H1 (cell line): ENCODE data around the gene HECTD4. TPM values are rescaled to one million over a fixed set of nuclear protein-coding genes. Genes with fewer than 3 reads are reported as not detected.

ENCODE experiments used
- CTCF ChIA-PET: fragments of 300-600 bp; sonication (Branson Sonifier 250); formaldehyde crosslinking; loops from one replicate; lab custom pipeline; 2021; ENCODE audit not compliant: partially characterized antibody; lab: Charles Lee
- POLR2A ChIA-PET: fragments of 300-600 bp; sonication (Branson Sonifier 250); formaldehyde crosslinking; loops from one replicate; lab custom pipeline; 2021; ENCODE audit warnings: inconsistent platforms; ENCODE audit not compliant: partially characterized antibody; lab: Charles Lee
- DNase-seq, 2 experiments: peaks; one replicate each; pipeline versions ENCODE4 v3.0.0 to v3.0.0-alpha.2; 2010 to 2022; ENCODE audit warnings: low spot score in 2 of 2, low read depth in 1 of 2, mixed read lengths in 1 of 2
- FAIRE-seq: peaks from 2 replicates; lab custom pipeline; 2011; peaks lifted over from hg19 to GRCh38; lab: Jason Lieb, UNC
- H2AFZ ChIP-seq: 2 replicates; pipeline ENCODE4 v1.8.1; 2012; ENCODE audit warnings: low read length, inconsistent platforms
- H2AK5ac ChIP-seq: 2 replicates; pipeline ENCODE4 v1.6.1; 2013; ENCODE audit warnings: low read depth, low read length
- H2BK120ac ChIP-seq: replicated peaks from 2 replicates; pipeline ENCODE3; 2013; ENCODE audit warnings: low read depth, low read length, inconsistent platforms
- H2BK12ac ChIP-seq: 2 replicates; pipeline ENCODE4 v1.6.1; 2013; ENCODE audit warnings: low read depth, low read length
- H2BK15ac ChIP-seq: 2 replicates; pipeline ENCODE4 v1.6.1; 2013; ENCODE audit warnings: low read length
- H2BK20ac ChIP-seq: 2 replicates; pipeline ENCODE4 v1.6.1; 2013; ENCODE audit warnings: low read length
- H2BK5ac ChIP-seq: 2 replicates; pipeline ENCODE4 v1.6.1; 2013; ENCODE audit warnings: low read depth, low read length
- H3K14ac ChIP-seq: 2 replicates; pipeline ENCODE4 v1.6.1; 2013; ENCODE audit warnings: inconsistent platforms; ENCODE audit not compliant: insufficient read length
- H3K18ac ChIP-seq: 2 replicates; pipeline ENCODE4 v1.6.1; 2013; ENCODE audit warnings: low read length; ENCODE audit errors: extremely low read depth
- H3K23ac ChIP-seq: 2 replicates; pipeline ENCODE4 v1.6.1; 2013; ENCODE audit warnings: inconsistent platforms; ENCODE audit not compliant: insufficient read length
- H3K23me2 ChIP-seq: 2 replicates; pipeline ENCODE4 v1.6.1; 2013; ENCODE audit warnings: low read depth, low read length
- H3K27ac ChIP-seq: 2 replicates; pipeline ENCODE4 v1.6.1; 2011; ENCODE audit warnings: low read depth, low read length, inconsistent platforms
- H3K27me3 ChIP-seq, 4 experiments: replicated peaks in 1 of 4; 1 replicate in 1 of 4; 2 replicates in 3 of 4; pipeline versions ENCODE4 v1.6.1 to v1.8.1; 2011 to 2013; ENCODE audit warnings: low read length in 3 of 4, mild to moderate bottlenecking in 3 of 4, inconsistent platforms in 2 of 4, mixed read lengths in 2 of 4, moderate library complexity in 1 of 4; ENCODE audit not compliant: control insufficient read depth in 3 of 4, insufficient read depth in 3 of 4; ENCODE audit errors: extremely low read depth in 1 of 4
- H3K36me3 ChIP-seq, 4 experiments: 2 replicates each; pipeline versions ENCODE4 v1.6.1 to v1.8.1; 2011 to 2013; ENCODE audit warnings: mild to moderate bottlenecking in 4 of 4, low read length in 3 of 4, moderate library complexity in 2 of 4, control low read depth in 1 of 4, inconsistent platforms in 1 of 4; ENCODE audit not compliant: insufficient read depth in 4 of 4, control insufficient read depth in 2 of 4
- H3K4ac ChIP-seq: replicated peaks from 2 replicates; pipeline ENCODE3; 2013; ENCODE audit warnings: low read length, low read depth, mixed read lengths, inconsistent platforms; ENCODE audit not compliant: insufficient read length
- H3K4me1 ChIP-seq, 4 experiments: replicated peaks in 1 of 4; 1 replicate in 1 of 4; 2 replicates in 3 of 4; pipeline versions ENCODE4 v1.6.1 to v1.8.1; 2011 to 2013; ENCODE audit warnings: low read length in 3 of 4, inconsistent platforms in 2 of 4, mixed read lengths in 1 of 4; ENCODE audit not compliant: insufficient read depth in 4 of 4, control insufficient read depth in 3 of 4
- H3K4me2 ChIP-seq, 2 experiments: 2 replicates each; pipeline versions ENCODE4 v1.6.1 to v1.8.1; 2011 to 2013; ENCODE audit warnings: low read depth in 2 of 2, low read length in 2 of 2, control low read depth in 1 of 2, inconsistent platforms in 1 of 2, mild to moderate bottlenecking in 1 of 2; ENCODE audit not compliant: insufficient read depth in 1 of 2
- H3K4me3 ChIP-seq, 4 experiments: fragments of 200-600, 300-600 bp in 1 of 4; sonication (generic), shearing (Covaris generic), sonication (Bioruptor Twin) in 1 of 4; 2 replicates each; pipeline versions ENCODE4 v1.5.1 to v1.8.1; 2011 to 2016; ENCODE audit warnings: low read length in 4 of 4, low read depth in 3 of 4, control low read depth in 2 of 4, inconsistent platforms in 2 of 4, mild to moderate bottlenecking in 2 of 4, mixed read lengths in 1 of 4, moderate library complexity in 1 of 4; ENCODE audit not compliant: insufficient read depth in 2 of 4; ENCODE audit errors: extremely low read depth in 1 of 4
- H3K56ac ChIP-seq: replicated peaks from 2 replicates; pipeline ENCODE3; 2013; ENCODE audit warnings: low read depth, mild to moderate bottlenecking, mixed read lengths, low read length, inconsistent platforms; ENCODE audit not compliant: insufficient read length
- H3K79me1 ChIP-seq: 2 replicates; pipeline ENCODE4 v1.6.1; 2013; ENCODE audit warnings: low read depth, low read length, control low read depth
- H3K79me2 ChIP-seq, 2 experiments: 2 replicates each; pipeline versions ENCODE4 v1.6.1 to v1.8.1; 2012 to 2013; ENCODE audit warnings: low read length in 2 of 2, mild to moderate bottlenecking in 2 of 2, inconsistent platforms in 1 of 2; ENCODE audit not compliant: insufficient read depth in 2 of 2, control insufficient read depth in 1 of 2
- H3K9ac ChIP-seq, 4 experiments: replicated peaks in 1 of 4; 1 replicate in 1 of 4; 2 replicates in 3 of 4; pipeline versions ENCODE4 v1.6.1 to v1.8.1; 2011 to 2013; ENCODE audit warnings: low read depth in 3 of 4, low read length in 3 of 4, control low read depth in 2 of 4, mild to moderate bottlenecking in 2 of 4, moderate library complexity in 2 of 4, inconsistent platforms in 1 of 4; ENCODE audit errors: extremely low read depth in 1 of 4
- H3K9me3 ChIP-seq, 2 experiments: 2 replicates each; pipeline versions ENCODE4 v1.6.1 to v1.8.1; 2012 to 2013; ENCODE audit warnings: mild to moderate bottlenecking in 2 of 2, moderate library complexity in 2 of 2, control low read depth in 1 of 2, inconsistent platforms in 1 of 2, low read depth in 1 of 2, low read length in 1 of 2, mixed read lengths in 1 of 2; ENCODE audit not compliant: insufficient read depth in 2 of 2
- H4K20me1 ChIP-seq, 2 experiments: replicated peaks in 1 of 2; 2 replicates each; pipeline versions ENCODE3 to v1.8.1; 2011 to 2013; ENCODE audit warnings: inconsistent platforms in 2 of 2, low read length in 2 of 2, mild to moderate bottlenecking in 1 of 2; ENCODE audit not compliant: insufficient read depth in 2 of 2, control insufficient read depth in 1 of 2
- H4K5ac ChIP-seq: 2 replicates; pipeline ENCODE4 v1.6.1; 2013; ENCODE audit warnings: low read length, low read depth, mixed read lengths, inconsistent platforms; ENCODE audit not compliant: insufficient read length
- H4K8ac ChIP-seq: 2 replicates; pipeline ENCODE4 v1.8.0; 2013; ENCODE audit warnings: mild to moderate bottlenecking, moderate library complexity, low read length, inconsistent platforms; ENCODE audit not compliant: insufficient read depth; ENCODE audit errors: extremely low read depth
- H4K91ac ChIP-seq: replicated peaks from 2 replicates; pipeline ENCODE3; 2013; ENCODE audit warnings: low read length, mixed read lengths, inconsistent platforms; ENCODE audit not compliant: insufficient read length
- BRCA1 ChIP-seq: IDR thresholded peaks from 2 replicates; pipeline ENCODE4 v1.6.1; 2012; ENCODE audit warnings: low read depth, low read length, improper control_type of control experiment
- CBX8 ChIP-seq: fragments of 300-800, 300-1000 bp; sonication (generic); IDR thresholded peaks from 2 replicates; pipeline ENCODE4 v1.7.1; 2016; ENCODE audit warnings: low read depth, low read length, borderline replicate concordance
- EP300 ChIP-seq, 2 experiments: IDR thresholded peaks; 1 replicate in 1 of 2; 2 replicates in 1 of 2; pipeline ENCODE4 v1.6.1; 2011 to 2012; ENCODE audit warnings: low read depth in 2 of 2, low read length in 2 of 2, mild to moderate bottlenecking in 2 of 2, borderline replicate concordance in 1 of 2, inconsistent platforms in 1 of 2, moderate library complexity in 1 of 2
- JUND ChIP-seq: IDR thresholded peaks from 2 replicates; pipeline ENCODE4 v1.6.1; 2011; ENCODE audit warnings: mild to moderate bottlenecking, improper control_type of control experiment, low read length
- POLR2AphosphoS5 ChIP-seq: IDR thresholded peaks from 2 replicates; pipeline ENCODE4 v1.6.1; 2011; ENCODE audit warnings: low read depth, low read length
- RAD21 ChIP-seq, 2 experiments: IDR thresholded peaks in 1 of 2; conservative IDR thresholded peaks in 1 of 2; 2 replicates each; pipeline ENCODE4 v1.6.1; 2011; ENCODE audit warnings: low read depth in 2 of 2, low read length in 2 of 2, improper control_type of control experiment in 1 of 2, inconsistent platforms in 1 of 2, mild to moderate bottlenecking in 1 of 2, moderate library complexity in 1 of 2
- TBP ChIP-seq: IDR thresholded peaks from 2 replicates; pipeline ENCODE4 v1.6.1; 2011; ENCODE audit warnings: low read depth, low read length, improper control_type of control experiment
- WGBS, 2 experiments: shearing (Covaris generic) in 1 of 2; methylation state at CpG; one replicate each; pipeline versions ENCODE4 v1.1.6 to v1.1.7; 2013 to 2015; ENCODE audit warnings: low lambda C conversion rate in 2 of 2, mixed read lengths in 2 of 2, inconsistent platforms in 1 of 2, low coverage in 1 of 2, missing lambda C conversion rate in 1 of 2; ENCODE audit not compliant: insufficient replicate concordance in 2 of 2, insufficient coverage in 1 of 2, insufficient read length in 1 of 2; ENCODE audit errors: extremely low coverage in 1 of 2, missing lambda C conversion rate in 1 of 2; 5-methylcytosine and 5-hydroxymethylcytosine counted together
- polyA plus RNA-seq, 7 experiments: library from polyadenylated mRNA; depleted of rRNA in 3 of 7; stranded (reverse) in 5 of 7; unstranded in 2 of 7; fragments of >200 nt in 5 of 7; fragments of 200-250 nt in 2 of 7; gene quantifications; 1 replicate in 5 of 7; 2 replicates in 1 of 7; 4 replicates in 1 of 7; pipeline versions ENCODE4 v1.2.1 to v1.2.3, GENCODE V29; 2011 to 2013; ENCODE audit warnings: missing spikeins in 2 of 7, mixed read lengths in 2 of 7
- total RNA-seq: library from RNA; stranded (reverse); fragmentation: NEBNext Ultra II Directional; extraction: Animal tissue kit (Norgen Biotek cat#: 25700); gene quantifications from 2 replicates; pipeline ENCODE4 v1.2.1, GENCODE V29; 2021
- TF ChIP-seq, protein P1 (sequence below), 3 experiments: IDR thresholded peaks; 1 replicate in 2 of 3; 2 replicates in 1 of 3; pipeline versions ENCODE4 v1.5.1 to v1.6.1; 2011; ENCODE audit warnings: low read length in 3 of 3, mild to moderate bottlenecking in 3 of 3, inconsistent platforms in 2 of 3, low read depth in 1 of 3, moderate library complexity in 1 of 3; ENCODE audit not compliant: insufficient read depth in 1 of 3; ENCODE audit errors: control extremely low read depth in 1 of 3
- TF ChIP-seq, protein P2 (sequence below): IDR thresholded peaks from 2 replicates; pipeline ENCODE4 v1.6.1; 2011; ENCODE audit warnings: low read length, improper control_type of control experiment

Gene HECTD4
- total and polyA plus RNA-seq, 2 of the 8 experiments (the other 6 are each of a cell fraction or from before 2014, with no cell fraction given), result 6.5 to 33.7 TPM

DNA sequence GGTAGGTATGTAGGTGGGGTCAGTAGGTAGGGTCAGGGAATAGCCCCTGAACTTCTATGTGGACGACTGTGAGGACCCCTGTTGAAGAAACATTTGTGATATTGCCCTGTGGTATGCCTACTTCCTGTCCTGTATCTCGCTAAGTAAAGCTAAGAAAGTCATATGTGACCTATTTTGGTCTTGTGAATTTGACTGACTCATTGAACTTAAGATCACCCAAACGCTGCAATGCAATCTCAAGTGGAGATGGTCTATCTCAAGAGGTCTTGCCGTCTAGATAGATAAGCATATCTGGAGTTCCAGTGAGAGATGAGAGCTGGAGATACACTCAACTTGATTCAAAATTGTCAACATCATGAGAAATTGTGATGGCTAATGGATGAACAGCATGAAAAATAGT, 183.1 kb downstream of the HECTD4 start:
- H4K20me1 ChIP-seq, result no peaks in the 10 kb centered on the region
- H3K4me3 ChIP-seq, result no peak overlapping the region
- no peaks in the 10 kb centered on the region for H3K4me1 ChIP-seq
- no peak overlapping the region for H2AK5ac ChIP-seq
- FAIRE-seq (no peak), DNase-seq (no peak)
- no peak overlapping the region for H3K23ac ChIP-seq
- H3K79me1 ChIP-seq, result no peaks in the 10 kb centered on the region
- H4K91ac ChIP-seq, result no peak overlapping the region
- H2BK120ac ChIP-seq, result no peak overlapping the region
- no peak overlapping the region for H3K4ac ChIP-seq
- H4K5ac ChIP-seq, result no peak overlapping the region
- H2BK20ac ChIP-seq, result no peak overlapping the region
- 89% methylated on average over 4 of the region's 4 CpGs; no CpG with 5 or more reads in 1 of the 2 experiments for WGBS, 2 experiments
- H3K14ac ChIP-seq, result no peak overlapping the region
- peaks cover 0 to 1% (median 0%) of the 10 kb centered on the region in 4 experiments; a peak in 1 of 7 replicates for H3K27me3 ChIP-seq
- H3K23me2 ChIP-seq, result no peaks in the 10 kb centered on the region
- H3K36me3 ChIP-seq, result peaks cover 0 to 31% (median 13%) of the 10 kb centered on the region in 4 experiments; a peak in 6 of 8 replicates
- H3K18ac ChIP-seq, result no peak overlapping the region
- H3K27ac ChIP-seq, result no peak overlapping the region
- H2BK5ac ChIP-seq, result no peak overlapping the region
- no peak overlapping the region for H4K8ac ChIP-seq
- H3K4me2 ChIP-seq, result no peak overlapping the region
- ChIA-PET POLR2A (interaction anchor here (0.7 to 1.7 kb wide), 3 partner anchors 188 to 207 kb away, joined by 3 to 7 read pairs (median 3); no protein-coding TSS in a partner anchor), CTCF (interaction anchor here (0.8 to 5.0 kb wide), 19 partner anchors 10 to 331 kb away, joined by 3 to 46 read pairs (median 5); partner anchors contain the start of gene HECTD4)
- H2BK15ac ChIP-seq, result no peak overlapping the region
- H2BK12ac ChIP-seq, result no peak overlapping the region
- H2AFZ ChIP-seq, result no peak overlapping the region
- no peaks in the 10 kb centered on the region for H3K79me2 ChIP-seq
- H3K9me3 ChIP-seq, result no peaks in the 10 kb centered on the region
- H3K9ac ChIP-seq, result no peak overlapping the region
- no peak overlapping the region for H3K56ac ChIP-seq
- TF ChIP-seq TBP (no peak), BRCA1 (no peak), EP300 (IDR thresholded peaks at IDR 0.05; ENCODE audit: borderline replicate concordance in 1 of 2, low read depth in 2 of 2, low read length in 2 of 2) (no peak), CBX8 (no peak), JUND (no peak), RAD21 (IDR thresholded peaks at IDR 0.05 in 1 of 2, conservative IDR thresholded peaks at IDR 0.05 in 1 of 2; ENCODE audit: low read depth in 2 of 2, low read length in 2 of 2) (no peak), POLR2AphosphoS5 (no peak)
- TF ChIP-seq, protein P1, sequence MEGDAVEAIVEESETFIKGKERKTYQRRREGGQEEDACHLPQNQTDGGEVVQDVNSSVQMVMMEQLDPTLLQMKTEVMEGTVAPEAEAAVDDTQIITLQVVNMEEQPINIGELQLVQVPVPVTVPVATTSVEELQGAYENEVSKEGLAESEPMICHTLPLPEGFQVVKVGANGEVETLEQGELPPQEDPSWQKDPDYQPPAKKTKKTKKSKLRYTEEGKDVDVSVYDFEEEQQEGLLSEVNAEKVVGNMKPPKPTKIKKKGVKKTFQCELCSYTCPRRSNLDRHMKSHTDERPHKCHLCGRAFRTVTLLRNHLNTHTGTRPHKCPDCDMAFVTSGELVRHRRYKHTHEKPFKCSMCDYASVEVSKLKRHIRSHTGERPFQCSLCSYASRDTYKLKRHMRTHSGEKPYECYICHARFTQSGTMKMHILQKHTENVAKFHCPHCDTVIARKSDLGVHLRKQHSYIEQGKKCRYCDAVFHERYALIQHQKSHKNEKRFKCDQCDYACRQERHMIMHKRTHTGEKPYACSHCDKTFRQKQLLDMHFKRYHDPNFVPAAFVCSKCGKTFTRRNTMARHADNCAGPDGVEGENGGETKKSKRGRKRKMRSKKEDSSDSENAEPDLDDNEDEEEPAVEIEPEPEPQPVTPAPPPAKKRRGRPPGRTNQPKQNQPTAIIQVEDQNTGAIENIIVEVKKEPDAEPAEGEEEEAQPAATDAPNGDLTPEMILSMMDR (IDR thresholded peaks at IDR 0.05; ENCODE audit: control extremely low read depth in 1 of 3, insufficient read depth in 1 of 3, low read depth in 1 of 3, low read length in 3 of 3), result no peak
- TF ChIP-seq, protein P2, sequence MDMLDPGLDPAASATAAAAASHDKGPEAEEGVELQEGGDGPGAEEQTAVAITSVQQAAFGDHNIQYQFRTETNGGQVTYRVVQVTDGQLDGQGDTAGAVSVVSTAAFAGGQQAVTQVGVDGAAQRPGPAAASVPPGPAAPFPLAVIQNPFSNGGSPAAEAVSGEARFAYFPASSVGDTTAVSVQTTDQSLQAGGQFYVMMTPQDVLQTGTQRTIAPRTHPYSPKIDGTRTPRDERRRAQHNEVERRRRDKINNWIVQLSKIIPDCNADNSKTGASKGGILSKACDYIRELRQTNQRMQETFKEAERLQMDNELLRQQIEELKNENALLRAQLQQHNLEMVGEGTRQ, result no peak
